ENCODE data around the gene GLTPD2. TPM values are rescaled to one million over a fixed set of nuclear protein-coding genes. Genes with fewer than 3 reads are reported as not detected.
"Not testable (repeated sequence)": the region's sequence is repeated elsewhere in the genome, so short reads cannot be mapped to it uniquely, and the experiment has no call there.

Gene GLTPD2
- total RNA-seq, 1 experiment from 2014 or later = not detected

GRCh38 chr17:4807605-4808377 lies 19.0 kb downstream of the GLTPD2 start:
- DNase-seq (ENCODE audit: low spot score) = no peak

GRCh38 chr17:4808378-4808767 lies 19.6 kb downstream of the GLTPD2 start:
- DNase-seq (ENCODE audit: low spot score) = no peak

DNA sequence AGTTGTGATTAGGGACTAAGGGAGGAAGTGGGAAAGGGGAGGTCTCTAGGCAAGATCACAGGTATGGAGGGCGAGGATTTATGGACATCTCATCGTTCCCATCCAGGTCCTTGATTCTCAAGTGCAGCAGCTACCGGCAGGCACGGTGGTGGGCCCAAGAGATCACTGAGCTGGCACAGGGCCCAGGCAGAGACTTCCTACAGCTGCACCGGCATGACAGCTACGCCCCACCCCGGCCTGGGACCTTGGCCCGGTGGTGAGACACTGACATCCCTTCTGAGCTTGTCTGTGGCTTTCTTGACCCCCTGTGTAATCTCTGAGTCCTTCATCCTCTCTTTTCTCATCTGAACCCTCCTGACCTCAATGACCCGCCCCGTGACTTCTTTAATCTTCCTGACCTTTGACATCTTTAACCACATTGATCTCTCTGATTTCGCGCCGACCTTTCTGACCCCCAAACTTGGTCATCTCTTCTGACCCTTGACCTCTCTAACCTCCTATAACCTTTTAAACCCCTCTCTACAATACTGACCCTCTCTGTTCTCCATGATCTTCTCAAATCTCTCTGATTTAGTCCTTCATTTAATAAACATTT lies 22.0 kb downstream of the GLTPD2 start:
- no peak for DNase-seq (ENCODE audit: low spot score)

DNA sequence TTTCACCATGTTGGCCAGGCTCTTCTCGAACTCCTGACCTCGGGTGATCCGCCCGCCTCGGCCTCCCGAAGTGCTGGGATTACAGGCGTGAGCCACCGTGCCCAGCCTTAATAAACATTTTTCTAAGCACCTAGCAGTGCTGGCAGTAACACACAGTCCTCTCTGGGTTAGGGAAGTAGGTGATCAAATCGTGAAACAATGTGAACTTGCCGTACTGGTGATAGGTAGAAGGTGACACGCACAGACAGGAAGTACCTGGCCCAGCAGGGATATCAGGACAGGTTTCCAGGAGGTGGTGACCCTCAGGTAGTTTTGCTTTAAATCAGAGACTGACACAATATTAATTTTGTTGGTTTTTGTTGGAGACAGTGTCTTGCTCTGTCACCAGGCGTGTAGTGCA lies 22.7 kb downstream of the GLTPD2 start:
- no peak for DNase-seq (ENCODE audit: low spot score)

GRCh38 chr17:4812690-4813089 lies 23.9 kb downstream of the GLTPD2 start:
- DNase-seq (ENCODE audit: low spot score) = no peak

DNA sequence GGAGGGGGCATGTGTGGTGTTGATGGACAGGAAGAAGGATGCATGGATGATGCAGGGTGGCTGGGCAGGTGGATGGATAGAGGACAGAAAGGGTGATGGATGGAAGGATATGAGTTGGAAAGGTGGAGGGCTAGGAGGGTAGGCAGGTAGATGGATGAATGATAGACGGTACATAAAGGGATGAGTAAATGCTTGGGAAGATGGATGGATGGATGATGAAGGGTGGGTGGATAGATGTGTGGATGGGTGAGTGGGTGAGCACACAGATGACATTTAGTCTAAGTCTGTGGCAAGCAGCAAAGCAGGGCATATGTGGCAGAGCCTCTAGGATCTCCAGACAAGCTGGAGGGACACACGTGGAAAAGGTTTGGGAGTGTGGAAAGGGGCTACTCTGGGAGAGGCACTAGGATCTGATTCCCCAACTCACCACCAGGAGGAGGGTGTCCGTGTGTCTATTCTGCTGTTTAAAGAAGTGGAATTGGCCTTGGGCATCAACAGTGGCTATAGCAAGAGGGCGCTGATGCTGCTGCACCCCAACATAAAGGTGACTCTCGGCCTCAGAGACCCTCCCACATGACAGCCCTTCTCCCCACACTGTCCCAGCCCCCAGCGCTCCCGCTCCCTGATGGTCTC lies 26.4 kb downstream of the GLTPD2 start:
- no peak for DNase-seq (ENCODE audit: low spot score)

DNA sequence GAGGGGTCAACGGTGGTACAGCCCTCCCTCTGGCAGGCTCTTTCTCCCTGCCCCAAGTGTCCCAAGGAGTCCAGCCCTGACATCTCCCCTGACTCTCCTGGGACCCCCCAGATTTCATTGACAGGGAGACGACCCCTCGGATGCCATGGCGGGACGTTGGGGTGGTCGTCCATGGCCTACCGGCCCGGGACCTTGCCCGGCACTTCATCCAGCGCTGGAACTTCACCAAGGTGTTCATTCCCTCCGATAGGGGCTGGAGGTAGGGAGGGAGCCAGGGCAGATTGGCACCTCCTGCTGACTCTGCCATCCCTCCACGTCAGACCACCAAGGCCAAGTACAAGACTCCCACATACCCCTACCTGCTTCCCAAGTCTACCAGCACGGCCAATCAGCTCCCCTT lies 28.1 kb downstream of the GLTPD2 start:
- no peak for DNase-seq (ENCODE audit: low spot score)

DNA sequence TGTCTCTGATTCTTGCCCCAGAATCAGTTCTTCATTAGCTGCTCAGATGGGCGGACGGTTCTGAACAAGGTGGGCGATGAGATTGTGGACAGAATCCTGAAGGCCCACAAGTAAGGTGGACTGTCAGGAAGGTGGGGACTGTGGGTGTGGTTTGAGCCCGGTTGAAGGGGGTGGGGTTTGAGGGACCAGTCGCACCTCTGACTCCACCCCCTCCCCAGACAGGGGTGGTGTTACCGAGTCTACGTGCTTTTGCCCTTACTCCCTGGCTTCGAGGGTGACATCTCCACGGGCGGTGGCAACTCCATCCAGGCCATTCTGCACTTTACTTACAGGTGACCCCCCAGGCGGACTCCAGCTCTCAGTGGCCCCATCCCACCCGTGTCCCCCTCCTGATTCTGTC lies 29.5 kb downstream of the GLTPD2 start:
- no peak for DNase-seq (ENCODE audit: low spot score)

DNA sequence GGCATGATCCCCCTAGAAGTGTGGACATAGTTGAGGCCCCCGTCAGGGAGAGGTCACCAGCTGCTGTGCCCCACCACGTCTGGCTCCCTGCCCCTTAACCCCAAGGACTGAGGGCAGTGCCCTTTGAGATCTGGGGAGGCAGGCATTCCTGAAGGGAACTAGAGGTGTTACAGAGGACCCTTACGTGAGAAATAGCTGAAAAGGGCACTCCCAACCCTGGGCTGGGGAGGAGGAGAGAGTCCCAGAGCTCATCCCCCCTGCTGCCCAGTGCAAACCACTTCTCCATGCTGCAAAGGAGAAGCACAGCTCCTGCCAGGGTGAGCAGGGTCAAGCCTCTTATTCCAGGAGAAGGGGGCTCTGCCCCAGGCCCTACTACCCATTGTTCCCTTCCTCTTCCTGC lies 34.1 kb downstream of the GLTPD2 start:
- no peak for DNase-seq (ENCODE audit: low spot score)

DNA sequence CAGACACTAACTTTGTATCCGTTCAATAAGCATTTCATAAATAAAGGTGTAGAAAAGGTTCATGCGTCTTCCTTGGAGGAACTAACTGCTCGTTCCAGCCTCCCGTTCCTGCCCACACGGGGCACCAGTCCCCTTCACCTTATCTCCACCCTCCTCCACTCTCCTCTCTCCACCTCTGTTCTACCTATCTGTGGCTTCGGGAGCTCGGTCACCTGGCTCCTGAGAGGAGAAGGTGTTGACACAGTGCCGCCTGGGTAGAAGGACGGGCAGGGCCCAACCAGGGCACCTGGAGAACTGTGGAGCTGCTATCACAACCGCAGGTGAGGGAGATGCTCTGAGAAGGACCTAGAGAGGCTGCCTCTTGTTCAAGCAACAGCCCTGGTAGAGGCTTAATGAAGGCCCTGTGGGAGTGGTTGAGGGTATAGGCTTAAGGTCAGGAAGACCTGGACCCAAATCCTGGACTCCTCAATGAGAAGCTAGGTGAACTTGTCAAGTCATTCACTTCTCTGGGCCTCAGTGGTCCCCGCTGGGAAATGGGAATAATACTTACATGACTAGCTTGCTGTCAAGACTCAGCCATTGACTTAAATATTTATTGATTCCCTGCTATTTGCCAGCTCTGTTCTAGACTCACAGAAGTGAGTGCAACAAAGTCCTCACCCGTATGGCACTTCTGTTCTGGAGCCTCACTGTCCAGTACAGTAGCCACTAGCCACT lies 34.8 kb downstream of the GLTPD2 start:
- no peak for DNase-seq (ENCODE audit: low spot score)

DNA sequence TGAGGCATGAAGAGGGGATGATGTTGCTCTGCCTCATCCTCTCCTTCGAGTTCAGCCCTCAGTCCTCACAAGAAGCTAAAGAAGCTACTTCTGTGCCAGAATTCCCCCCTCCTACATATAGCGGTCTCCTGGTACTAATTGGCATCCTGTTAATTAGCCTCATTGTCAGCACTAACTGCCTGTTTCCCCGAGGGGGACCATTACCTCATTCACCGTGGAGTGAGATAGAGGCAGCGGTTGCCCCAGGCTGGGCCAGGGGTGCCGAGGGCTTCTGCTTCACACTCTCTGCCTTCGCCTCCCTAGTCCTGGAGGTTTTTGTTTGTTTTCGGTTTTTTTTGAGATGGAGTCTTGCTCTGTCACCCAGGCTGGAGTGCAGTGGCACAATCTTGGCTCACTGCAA lies 38.6 kb downstream of the GLTPD2 start:
- no peak for DNase-seq (ENCODE audit: low spot score)

GRCh38 chr17:4832829-4833177 lies 44.0 kb downstream of the GLTPD2 start:
- DNase-seq (ENCODE audit: low spot score) = not testable (repeated sequence)

GRCh38 chr17:4833178-4833940 lies 44.6 kb downstream of the GLTPD2 start, which contains the start of gene MINK1:
MINK1 (plus strand) TSS chr17:4833340; CDS start chr17:4833584, 244 bp downstream.
- DNase-seq (ENCODE audit: low spot score) = peak; percentile 72

GRCh38 chr17:4833941-4834680 lies 45.3 kb downstream of the GLTPD2 start:
- DNase-seq (ENCODE audit: low spot score) = peak; percentile 69

- DNase-seq (ENCODE audit: low spot score) = no peak
These were observed 45.9 kb downstream of the GLTPD2 start for GRCh38 chr17:4834681-4835020.

- no peak for DNase-seq (ENCODE audit: low spot score)
These were observed 47.5 kb downstream of the GLTPD2 start for GRCh38 chr17:4836221-4836620.

DNA sequence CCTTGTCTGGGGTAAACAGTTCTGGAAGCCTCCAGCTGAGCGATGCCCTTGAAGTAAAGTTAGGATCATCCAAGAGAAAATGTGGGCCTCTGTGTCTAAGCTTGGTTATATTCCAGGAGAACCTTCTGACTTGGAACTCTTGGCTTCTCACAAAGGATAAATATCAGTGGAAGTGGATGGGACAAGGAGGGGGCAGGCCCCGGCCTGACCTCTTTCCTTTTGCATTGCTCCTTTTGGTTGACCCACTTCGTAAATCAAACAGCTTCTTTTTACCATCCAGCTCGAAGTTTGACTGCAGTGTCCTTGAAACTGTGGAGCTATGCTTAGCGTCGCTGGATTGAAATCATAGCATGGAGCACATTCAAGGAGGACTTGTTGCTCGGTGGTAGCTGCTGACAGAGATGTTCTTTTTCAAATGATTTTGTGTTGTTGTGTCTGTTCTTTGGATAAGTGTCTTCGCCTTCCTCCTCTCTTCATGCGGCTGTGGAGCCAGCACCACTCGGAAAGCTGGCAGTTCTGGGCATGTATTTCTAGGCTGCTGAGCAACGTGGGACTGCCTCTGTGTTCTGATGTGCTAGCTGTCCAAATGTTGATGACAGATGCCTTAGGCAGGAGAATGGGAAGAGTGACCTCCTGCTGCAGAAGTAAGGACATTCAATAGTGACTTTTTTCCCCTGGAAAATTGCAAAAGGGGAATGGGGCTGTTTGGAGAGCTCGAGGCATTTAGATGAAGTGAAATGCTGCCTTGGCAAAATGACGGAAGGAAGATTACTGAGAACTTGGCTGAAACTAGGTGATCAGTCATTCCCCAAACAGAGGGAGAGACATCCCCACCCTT lies 48.9 kb downstream of the GLTPD2 start:
- DNase-seq (ENCODE audit: low spot score) = no peak

DNA sequence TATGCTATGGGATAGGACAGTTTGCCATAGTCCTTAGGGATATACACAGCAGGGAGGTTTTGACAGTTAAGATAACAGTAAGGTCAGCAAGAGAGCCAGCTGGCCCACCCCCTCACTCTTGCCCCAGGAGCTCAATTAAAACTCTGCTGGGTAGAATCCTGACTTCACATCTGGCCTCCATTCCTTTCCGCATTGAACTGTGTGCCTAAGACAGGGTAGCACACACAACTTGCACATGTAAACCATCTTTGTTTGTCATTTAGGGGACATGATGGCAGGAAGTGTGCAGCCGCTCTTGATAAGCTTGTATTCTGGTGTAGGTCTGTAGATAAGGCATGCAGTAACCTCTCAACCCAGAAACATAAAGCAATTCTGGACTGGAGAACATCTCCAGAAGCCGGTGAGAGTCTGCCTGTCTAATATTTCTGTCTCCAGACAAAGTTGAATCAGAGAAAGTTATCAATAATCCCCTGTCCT lies 49.6 kb downstream of the GLTPD2 start:
- DNase-seq (ENCODE audit: low spot score) = no peak

DNA sequence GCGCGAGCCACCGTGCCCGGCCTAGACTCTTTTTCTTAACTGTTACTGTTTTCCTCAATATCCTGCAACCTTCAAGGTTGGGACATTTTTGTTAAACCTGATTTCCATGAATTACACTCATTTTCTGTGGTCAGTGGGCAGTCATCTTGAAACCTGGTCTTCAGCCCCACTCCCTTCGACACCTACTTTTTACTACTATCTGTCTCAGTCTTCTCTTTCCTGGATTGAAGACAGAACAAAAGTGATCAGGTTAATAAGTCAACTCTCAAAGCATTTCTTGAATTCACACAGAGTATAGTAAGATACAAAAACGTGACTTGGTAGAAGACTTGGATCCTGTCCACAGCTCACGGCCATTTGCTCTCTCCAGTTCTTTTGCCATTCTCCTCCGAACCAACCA lies 50.5 kb downstream of the GLTPD2 start:
- DNase-seq (ENCODE audit: low spot score) = no peak

Data from H4 (cell line).